ENCODE data around the gene CD9. TPM values are rescaled to one million over a fixed set of nuclear protein-coding genes. Genes with fewer than 3 reads are reported as not detected.

The CD9 gene
- polyA plus RNA-seq, 3 donors: 7.6 to 323 (median 7.7) TPM

DNA sequence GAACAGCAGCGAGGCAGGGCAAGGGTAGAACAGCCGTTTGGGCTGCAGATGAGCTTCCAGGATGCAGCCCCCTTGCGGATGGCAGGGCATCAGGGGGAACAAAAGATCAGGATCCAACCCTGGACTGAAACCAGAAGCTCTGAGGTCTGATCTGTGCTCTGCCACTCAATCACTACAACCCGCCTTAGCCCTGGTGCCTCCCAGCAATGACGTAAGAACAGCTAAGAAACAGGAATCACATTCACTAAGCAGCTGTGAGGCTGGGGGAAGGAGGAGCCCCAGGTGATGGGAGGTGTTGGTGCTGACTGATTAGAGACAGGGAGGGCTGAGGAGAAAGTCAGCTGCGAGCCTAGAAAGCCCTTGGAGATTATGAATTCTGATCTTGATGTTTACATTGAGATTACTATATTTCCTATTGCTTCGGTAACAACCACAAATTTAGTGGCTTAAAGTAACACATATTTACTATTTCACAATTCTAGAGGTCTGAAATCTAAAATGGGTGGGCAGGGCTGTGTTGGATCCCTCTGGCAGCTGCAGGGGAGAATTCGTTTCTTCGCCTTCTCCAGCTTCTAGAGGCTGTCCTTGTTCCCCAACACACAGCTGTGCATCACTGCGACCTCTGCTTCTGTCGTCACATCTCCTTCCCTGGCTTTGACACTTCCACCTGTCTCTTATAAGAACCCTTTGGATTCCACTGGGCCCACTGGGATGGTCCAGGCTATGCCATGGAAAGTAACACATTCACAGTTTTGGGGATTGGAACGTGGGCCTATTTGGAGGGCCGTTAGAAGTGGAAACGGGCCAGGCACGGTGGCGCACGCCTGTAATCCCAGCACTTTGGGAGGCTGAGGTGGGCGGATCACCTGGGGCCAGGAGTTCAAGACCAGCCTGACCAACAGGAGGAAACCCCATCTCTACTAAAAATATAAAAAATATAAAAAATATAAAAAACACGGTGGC lies 6.1 kb upstream of the CD9 start:
- H3K4me1 Mint-ChIP-seq: peaks cover 49% of the 10 kb centered on the region
- H3K36me3 Mint-ChIP-seq: peaks cover 0 to 17% of the 10 kb centered on the region in 2 donors
- H3K27me3 Mint-ChIP-seq (ENCODE audit: low read depth in 3 of 3): peaks cover 26 to 45% (median 42%) of the 10 kb centered on the region in 3 donors
- Histone ChIP-seq H3K36me3 (replicated peaks in 1 of 2; ENCODE audit: control insufficient read depth in 1 of 2, insufficient read depth in 2 of 2, low read length in 2 of 2) (no peaks in the 10 kb centered on the region), H3K27ac (ENCODE audit: low read depth in 1 of 2, low read length in 2 of 2) (no peak overlapping the region), H3K4me2 (replicated peaks; ENCODE audit: extremely low read depth, low read length, poor library complexity, severe bottlenecking) (no peak overlapping the region), H3K27me3 (ENCODE audit: control insufficient read depth in 2 of 2, insufficient read depth in 2 of 2, low read length in 2 of 2) (peaks cover under 1 to 22% of the 10 kb centered on the region in 2 donors), H4K20me1 (ENCODE audit: insufficient read depth, low read length) (no peaks in the 10 kb centered on the region), H3K9ac (ENCODE audit: insufficient read depth, low read length, poor library complexity, severe bottlenecking) (no peak overlapping the region), H3K9me3 (replicated peaks in 1 of 2; ENCODE audit: control insufficient read depth in 1 of 2, insufficient read depth in 1 of 2, low read length in 2 of 2) (no peaks in the 10 kb centered on the region), H3K4me1 (ENCODE audit: control insufficient read depth in 1 of 2, insufficient read depth in 2 of 2, low read length in 2 of 2) (peaks cover 20% of the 10 kb centered on the region in 2 donors), H2AFZ (ENCODE audit: insufficient read depth, low read depth, low read length, poor library complexity, severe bottlenecking) (no peak overlapping the region), H3K4me3 (replicated peaks in 1 of 3; ENCODE audit: low read depth in 2 of 3, low read length in 3 of 3) (no peak overlapping the region), H3K79me2 (ENCODE audit: insufficient read depth, low read length) (no peaks in the 10 kb centered on the region)
- DNase-seq: peak; percentile 60 to 69 (median 66)
- H3K4me3 Mint-ChIP-seq: peak overlapping the region; percentile 39 to 76
- 92% methylated on average over 10 of the region's 19 CpGs for WGBS (ENCODE audit: insufficient coverage)
- H3K27ac Mint-ChIP-seq: peak overlapping the region in 6 of 7 donors; percentile 73 to 91 (median 82)
- peaks cover 0 to 5% (median 0%) of the 10 kb centered on the region in 7 donors for H3K9me3 Mint-ChIP-seq
- intact Hi-C loops (cut with micrococcal nuclease): loop anchor here in 1 of 2 donors (2.0 to 10.0 kb wide), 3 partner anchors 25 to 119 kb away; no protein-coding TSS in a partner anchor
- TF ChIP-seq, protein P1, sequence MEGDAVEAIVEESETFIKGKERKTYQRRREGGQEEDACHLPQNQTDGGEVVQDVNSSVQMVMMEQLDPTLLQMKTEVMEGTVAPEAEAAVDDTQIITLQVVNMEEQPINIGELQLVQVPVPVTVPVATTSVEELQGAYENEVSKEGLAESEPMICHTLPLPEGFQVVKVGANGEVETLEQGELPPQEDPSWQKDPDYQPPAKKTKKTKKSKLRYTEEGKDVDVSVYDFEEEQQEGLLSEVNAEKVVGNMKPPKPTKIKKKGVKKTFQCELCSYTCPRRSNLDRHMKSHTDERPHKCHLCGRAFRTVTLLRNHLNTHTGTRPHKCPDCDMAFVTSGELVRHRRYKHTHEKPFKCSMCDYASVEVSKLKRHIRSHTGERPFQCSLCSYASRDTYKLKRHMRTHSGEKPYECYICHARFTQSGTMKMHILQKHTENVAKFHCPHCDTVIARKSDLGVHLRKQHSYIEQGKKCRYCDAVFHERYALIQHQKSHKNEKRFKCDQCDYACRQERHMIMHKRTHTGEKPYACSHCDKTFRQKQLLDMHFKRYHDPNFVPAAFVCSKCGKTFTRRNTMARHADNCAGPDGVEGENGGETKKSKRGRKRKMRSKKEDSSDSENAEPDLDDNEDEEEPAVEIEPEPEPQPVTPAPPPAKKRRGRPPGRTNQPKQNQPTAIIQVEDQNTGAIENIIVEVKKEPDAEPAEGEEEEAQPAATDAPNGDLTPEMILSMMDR (IDR thresholded peaks at IDR 0.05): no peak

DNA sequence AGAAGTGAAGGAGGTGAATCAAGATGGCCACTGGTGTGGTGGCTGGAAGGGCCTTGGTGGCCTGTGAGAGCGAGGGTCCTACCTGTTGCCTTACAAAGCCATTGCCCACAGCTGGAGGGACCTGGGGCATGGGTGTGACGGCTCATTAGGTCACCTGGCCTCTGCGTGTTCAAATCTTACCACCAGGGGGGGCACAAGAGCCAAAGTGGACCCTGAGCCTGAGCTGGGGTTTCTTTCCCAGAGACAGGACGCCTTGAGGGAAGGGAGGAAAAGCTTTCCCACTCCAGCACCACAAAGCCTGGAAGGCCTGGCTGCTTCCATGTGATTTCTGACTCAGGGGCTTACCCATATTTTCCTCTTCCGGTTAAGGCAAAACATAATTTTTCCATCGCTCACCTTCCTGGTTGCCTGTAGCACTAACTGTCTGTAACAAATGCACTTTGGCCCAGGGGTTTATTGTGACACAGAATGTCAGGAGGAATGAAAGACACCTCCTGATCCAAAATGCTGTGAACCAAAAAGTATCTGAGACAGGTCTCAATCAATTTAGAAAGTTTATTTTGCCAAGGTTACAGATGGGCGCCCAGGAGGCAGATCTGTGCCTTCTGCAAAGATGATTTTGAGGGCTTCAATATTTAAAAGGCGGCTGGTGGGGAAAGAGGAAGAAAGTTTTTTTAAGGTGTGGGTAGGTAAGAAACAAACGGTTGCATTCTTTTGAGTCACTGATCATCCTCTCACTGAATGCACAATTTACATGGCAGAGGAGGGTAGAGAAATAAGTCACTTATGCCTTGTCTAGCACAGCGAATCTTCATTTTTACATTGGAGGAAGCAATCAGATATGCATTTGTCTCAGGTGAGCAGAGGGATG lies 4.3 kb upstream of the CD9 start:
- Histone ChIP-seq H3K27me3 (ENCODE audit: control insufficient read depth in 2 of 2, insufficient read depth in 2 of 2, low read length in 2 of 2) (peaks cover 12 to 28% of the 10 kb centered on the region in 2 donors), H3K9ac (ENCODE audit: insufficient read depth, low read length, poor library complexity, severe bottlenecking) (no peak overlapping the region), H3K4me1 (ENCODE audit: control insufficient read depth in 1 of 2, insufficient read depth in 2 of 2, low read length in 2 of 2) (peaks cover 33 to 37% of the 10 kb centered on the region in 2 donors), H3K27ac (ENCODE audit: low read depth in 1 of 2, low read length in 2 of 2) (no peak overlapping the region), H2AFZ (ENCODE audit: insufficient read depth, low read depth, low read length, poor library complexity, severe bottlenecking) (peak overlapping the region; percentile 48), H3K4me3 (replicated peaks in 1 of 3; ENCODE audit: low read depth in 2 of 3, low read length in 3 of 3) (no peak overlapping the region), H3K4me2 (replicated peaks; ENCODE audit: extremely low read depth, low read length, poor library complexity, severe bottlenecking) (no peak overlapping the region), H4K20me1 (ENCODE audit: insufficient read depth, low read length) (no peaks in the 10 kb centered on the region), H3K36me3 (replicated peaks in 1 of 2; ENCODE audit: control insufficient read depth in 1 of 2, insufficient read depth in 2 of 2, low read length in 2 of 2) (no peaks in the 10 kb centered on the region), H3K79me2 (ENCODE audit: insufficient read depth, low read length) (no peaks in the 10 kb centered on the region), H3K9me3 (replicated peaks in 1 of 2; ENCODE audit: control insufficient read depth in 1 of 2, insufficient read depth in 1 of 2, low read length in 2 of 2) (no peaks in the 10 kb centered on the region)
- TF ChIP-seq, protein P1 (IDR thresholded peaks at IDR 0.05): peak; percentile 95
- DNase-seq: peak; percentile 47 to 71 (median 68)
- Mint-ChIP-seq H3K4me1 (peaks cover 53% of the 10 kb centered on the region), H3K36me3 (peaks cover 0 to 20% of the 10 kb centered on the region in 2 donors), H3K4me3 (no peak overlapping the region), H3K27ac (peak overlapping the region in 5 of 7 donors; percentile 41 to 79 (median 52)), H3K27me3 (ENCODE audit: low read depth in 3 of 3) (peaks cover 33 to 51% (median 47%) of the 10 kb centered on the region in 3 donors), H3K9me3 (peaks cover 0 to 5% (median 0%) of the 10 kb centered on the region in 7 donors)
- intact Hi-C loops (cut with micrococcal nuclease): loop anchor here in 1 of 2 donors (2.0 to 10.0 kb wide), 3 partner anchors 27 to 121 kb away; no protein-coding TSS in a partner anchor
- 56% methylated on average over 7 of the region's 10 CpGs for WGBS (ENCODE audit: insufficient coverage)

All from CD14-positive monocyte (primary cell).